WTC11 (cell line): Measurements from ENCODE around the gene ALG6. TPM values are rescaled to one million over a fixed set of nuclear protein-coding genes. Genes with fewer than 3 reads are reported as not detected.

Experiments
- ATAC-seq: fragments of 200-7000 bp; cut with Tn5 transposase; 2 replicates; pipeline ENCODE4 v1.10.0; 2021; ENCODE audit warnings: mild to moderate bottlenecking, moderate library complexity
- CTCF ChIA-PET: fragments of 300-600 bp; sonication (Branson Sonifier 250); formaldehyde crosslinking; loops from one replicate; lab custom pipeline; 2021; ENCODE audit warnings: antibody characterized with exemption; lab: Charles Lee
- POLR2A ChIA-PET: fragments of 350-600 bp; sonication (Branson Sonifier 250); formaldehyde crosslinking; loops from one replicate; lab custom pipeline; 2021; ENCODE audit warnings: antibody characterized with exemption; lab: Charles Lee
- DNase-seq: peaks from one replicate; pipeline ENCODE4 v3.0.0; 2021; ENCODE audit warnings: low spot score
- H3K27ac Mint-ChIP-seq: 2 replicates; pipeline ENCODE4 v1.8.0; 2021; ENCODE audit warnings: mixed read lengths
- H3K27me3 Mint-ChIP-seq: 2 replicates; pipeline ENCODE4 v1.8.0; 2021; ENCODE audit warnings: low read depth, mild to moderate bottlenecking, moderate library complexity, mixed read lengths
- H3K36me3 Mint-ChIP-seq: 2 replicates; pipeline ENCODE4 v1.8.0; 2021; ENCODE audit warnings: mixed read lengths
- H3K4me1 Mint-ChIP-seq: 2 replicates; pipeline ENCODE4 v1.8.0; 2022; ENCODE audit warnings: mixed read lengths
- H3K4me3 Mint-ChIP-seq: 2 replicates; pipeline ENCODE4 v1.8.0; 2021; ENCODE audit warnings: mild to moderate bottlenecking, moderate library complexity, mixed read lengths
- H3K9me3 Mint-ChIP-seq: 2 replicates; pipeline ENCODE4 v1.8.0; 2021; ENCODE audit warnings: mixed read lengths
- E2F5 ChIP-seq: sonication (generic); formaldehyde crosslinking; IDR thresholded peaks from 2 replicates; pipeline ENCODE4 v1.8.1; 2022; ENCODE audit warnings: mild to moderate bottlenecking, moderate library complexity, missing genetic modification reagents
- FOXK1 ChIP-seq: sonication (generic); formaldehyde crosslinking; IDR thresholded peaks from 2 replicates; pipeline ENCODE4 v1.8.0; 2022; ENCODE audit warnings: mild to moderate bottlenecking, moderate library complexity, missing genetic modification reagents
- GABPB1 ChIP-seq: sonication (generic); formaldehyde crosslinking; IDR thresholded peaks from 2 replicates; pipeline ENCODE4 v1.8.1; 2023; ENCODE audit warnings: mild to moderate bottlenecking, missing genetic modification reagents
- GRHL2 ChIP-seq: fragments of 250-450 bp; sonication (Bioruptor Pico); IDR thresholded peaks from 2 replicates; pipeline ENCODE4 v1.8.0; 2022; ENCODE audit warnings: mild to moderate bottlenecking, moderate library complexity; ENCODE audit not compliant: insufficient replicate concordance, severe bottlenecking
- JAZF1 ChIP-seq: fragments of 250-450 bp; sonication (Bioruptor Pico); IDR thresholded peaks from 2 replicates; pipeline ENCODE4 v1.9.0; 2021; ENCODE audit warnings: moderate library complexity, mild to moderate bottlenecking, inconsistent platforms
- NFATC4 ChIP-seq: fragments of 250-450 bp; sonication (Bioruptor Pico); IDR thresholded peaks from 2 replicates; pipeline ENCODE4 v1.9.0; 2021; ENCODE audit warnings: mild to moderate bottlenecking
- NR2C2 ChIP-seq: sonication (generic); formaldehyde crosslinking; IDR thresholded peaks from 2 replicates; pipeline ENCODE4 v1.8.0; 2022; ENCODE audit warnings: mild to moderate bottlenecking, missing genetic modification reagents
- OVOL2 ChIP-seq: fragments of 250-450 bp; sonication (Bioruptor Pico); IDR thresholded peaks from 2 replicates; pipeline ENCODE4 v1.9.0; 2021; ENCODE audit warnings: mild to moderate bottlenecking, borderline replicate concordance
- PRDM15 ChIP-seq: sonication (generic); formaldehyde crosslinking; IDR thresholded peaks from 2 replicates; pipeline ENCODE4 v1.8.0; 2022; ENCODE audit warnings: missing genetic modification reagents
- ZBTB21 ChIP-seq: sonication (generic); formaldehyde crosslinking; IDR thresholded peaks from 2 replicates; pipeline ENCODE4 v1.8.1; 2023; ENCODE audit warnings: mild to moderate bottlenecking, missing genetic modification reagents, borderline replicate concordance
- ZBTB43 ChIP-seq: sonication (generic); formaldehyde crosslinking; IDR thresholded peaks from 2 replicates; pipeline ENCODE4 v1.8.1; 2023; ENCODE audit warnings: mild to moderate bottlenecking, missing genetic modification reagents
- ZNF219 ChIP-seq: sonication (generic); formaldehyde crosslinking; IDR thresholded peaks from 2 replicates; pipeline ENCODE4 v1.8.0; 2023; ENCODE audit warnings: missing genetic modification reagents, mild to moderate bottlenecking, borderline replicate concordance
- ZNF232 ChIP-seq: sonication (generic); formaldehyde crosslinking; IDR thresholded peaks from 2 replicates; pipeline ENCODE4 v1.8.0; 2022; ENCODE audit warnings: mild to moderate bottlenecking, missing genetic modification reagents
- ZNF396 ChIP-seq: fragments of 250-450 bp; sonication (Bioruptor Pico); IDR thresholded peaks from 2 replicates; pipeline ENCODE4 v1.8.0; 2021; ENCODE audit warnings: mild to moderate bottlenecking, moderate library complexity, borderline replicate concordance
- ZNF671 ChIP-seq: fragments of 250-450 bp; sonication (Bioruptor Pico); IDR thresholded peaks from 2 replicates; pipeline ENCODE4 v1.8.0; 2021; ENCODE audit warnings: mild to moderate bottlenecking
- total RNA-seq: library from RNA; stranded (reverse); gene quantifications from 3 replicates; pipeline ENCODE4 v1.2.3, GENCODE V29; 2021
- TF ChIP-seq, protein P1 (sequence below): fragments of 250-450 bp; sonication (Bioruptor Pico); IDR thresholded peaks from 2 replicates; pipeline ENCODE4 v1.8.0; 2021; ENCODE audit warnings: mild to moderate bottlenecking
- TF ChIP-seq, protein P2 (sequence below): sonication (generic); formaldehyde crosslinking; IDR thresholded peaks from 2 replicates; pipeline ENCODE4 v1.8.0; 2023; ENCODE audit warnings: mild to moderate bottlenecking, missing genetic modification reagents
- TF ChIP-seq, protein P3 (sequence below): sonication (generic); formaldehyde crosslinking; IDR thresholded peaks from 2 replicates; pipeline ENCODE4 v1.8.1; 2022; ENCODE audit warnings: low read depth, missing genetic modification reagents, borderline replicate concordance
- TF ChIP-seq, protein P4 (sequence below): sonication (generic); formaldehyde crosslinking; IDR thresholded peaks from 2 replicates; pipeline ENCODE4 v1.8.1; 2022; ENCODE audit warnings: mild to moderate bottlenecking, missing genetic modification reagents, moderate library complexity, borderline replicate concordance

Gene ALG6
- total RNA-seq, 1 experiment from 2014 or later, result 17.6 TPM

- no peak for ATAC-seq
- Mint-ChIP-seq H3K27me3 (no peaks in the 10 kb centered on the region), H3K4me1 (no peaks in the 10 kb centered on the region), H3K36me3 (peaks cover 28% of the 10 kb centered on the region), H3K4me3 (no peak overlapping the region), H3K9me3 (peaks cover 18% of the 10 kb centered on the region), H3K27ac (no peak overlapping the region)
- ChIA-PET CTCF (no interaction called here), POLR2A (interaction anchor here (0.5 kb wide), 1 partner anchor 8 kb away, joined by 3 read pairs; no protein-coding TSS in a partner anchor)
- DNase-seq, result no peak
- TF ChIP-seq, protein P1, sequence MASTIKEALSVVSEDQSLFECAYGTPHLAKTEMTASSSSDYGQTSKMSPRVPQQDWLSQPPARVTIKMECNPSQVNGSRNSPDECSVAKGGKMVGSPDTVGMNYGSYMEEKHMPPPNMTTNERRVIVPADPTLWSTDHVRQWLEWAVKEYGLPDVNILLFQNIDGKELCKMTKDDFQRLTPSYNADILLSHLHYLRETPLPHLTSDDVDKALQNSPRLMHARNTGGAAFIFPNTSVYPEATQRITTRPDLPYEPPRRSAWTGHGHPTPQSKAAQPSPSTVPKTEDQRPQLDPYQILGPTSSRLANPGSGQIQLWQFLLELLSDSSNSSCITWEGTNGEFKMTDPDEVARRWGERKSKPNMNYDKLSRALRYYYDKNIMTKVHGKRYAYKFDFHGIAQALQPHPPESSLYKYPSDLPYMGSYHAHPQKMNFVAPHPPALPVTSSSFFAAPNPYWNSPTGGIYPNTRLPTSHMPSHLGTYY, result no peak
- no peak for TF ChIP-seq NR2C2 (CRISPR knock-in tag)
- no peak for TF ChIP-seq OVOL2
- TF ChIP-seq, protein P2, sequence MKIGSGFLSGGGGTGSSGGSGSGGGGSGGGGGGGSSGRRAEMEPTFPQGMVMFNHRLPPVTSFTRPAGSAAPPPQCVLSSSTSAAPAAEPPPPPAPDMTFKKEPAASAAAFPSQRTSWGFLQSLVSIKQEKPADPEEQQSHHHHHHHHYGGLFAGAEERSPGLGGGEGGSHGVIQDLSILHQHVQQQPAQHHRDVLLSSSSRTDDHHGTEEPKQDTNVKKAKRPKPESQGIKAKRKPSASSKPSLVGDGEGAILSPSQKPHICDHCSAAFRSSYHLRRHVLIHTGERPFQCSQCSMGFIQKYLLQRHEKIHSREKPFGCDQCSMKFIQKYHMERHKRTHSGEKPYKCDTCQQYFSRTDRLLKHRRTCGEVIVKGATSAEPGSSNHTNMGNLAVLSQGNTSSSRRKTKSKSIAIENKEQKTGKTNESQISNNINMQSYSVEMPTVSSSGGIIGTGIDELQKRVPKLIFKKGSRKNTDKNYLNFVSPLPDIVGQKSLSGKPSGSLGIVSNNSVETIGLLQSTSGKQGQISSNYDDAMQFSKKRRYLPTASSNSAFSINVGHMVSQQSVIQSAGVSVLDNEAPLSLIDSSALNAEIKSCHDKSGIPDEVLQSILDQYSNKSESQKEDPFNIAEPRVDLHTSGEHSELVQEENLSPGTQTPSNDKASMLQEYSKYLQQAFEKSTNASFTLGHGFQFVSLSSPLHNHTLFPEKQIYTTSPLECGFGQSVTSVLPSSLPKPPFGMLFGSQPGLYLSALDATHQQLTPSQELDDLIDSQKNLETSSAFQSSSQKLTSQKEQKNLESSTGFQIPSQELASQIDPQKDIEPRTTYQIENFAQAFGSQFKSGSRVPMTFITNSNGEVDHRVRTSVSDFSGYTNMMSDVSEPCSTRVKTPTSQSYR, result no peak
- TF ChIP-seq, protein P3, sequence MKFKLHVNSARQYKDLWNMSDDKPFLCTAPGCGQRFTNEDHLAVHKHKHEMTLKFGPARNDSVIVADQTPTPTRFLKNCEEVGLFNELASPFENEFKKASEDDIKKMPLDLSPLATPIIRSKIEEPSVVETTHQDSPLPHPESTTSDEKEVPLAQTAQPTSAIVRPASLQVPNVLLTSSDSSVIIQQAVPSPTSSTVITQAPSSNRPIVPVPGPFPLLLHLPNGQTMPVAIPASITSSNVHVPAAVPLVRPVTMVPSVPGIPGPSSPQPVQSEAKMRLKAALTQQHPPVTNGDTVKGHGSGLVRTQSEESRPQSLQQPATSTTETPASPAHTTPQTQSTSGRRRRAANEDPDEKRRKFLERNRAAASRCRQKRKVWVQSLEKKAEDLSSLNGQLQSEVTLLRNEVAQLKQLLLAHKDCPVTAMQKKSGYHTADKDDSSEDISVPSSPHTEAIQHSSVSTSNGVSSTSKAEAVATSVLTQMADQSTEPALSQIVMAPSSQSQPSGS (CRISPR knock-in tag), result no peak
- TF ChIP-seq GRHL2, result no peak
- TF ChIP-seq ZBTB21 (CRISPR knock-in tag), result no peak
- no peak for TF ChIP-seq NFATC4 (CRISPR knock-in tag)
- no peak for TF ChIP-seq ZNF232 (CRISPR knock-in tag)
- no peak for TF ChIP-seq FOXK1
- TF ChIP-seq, protein P4, sequence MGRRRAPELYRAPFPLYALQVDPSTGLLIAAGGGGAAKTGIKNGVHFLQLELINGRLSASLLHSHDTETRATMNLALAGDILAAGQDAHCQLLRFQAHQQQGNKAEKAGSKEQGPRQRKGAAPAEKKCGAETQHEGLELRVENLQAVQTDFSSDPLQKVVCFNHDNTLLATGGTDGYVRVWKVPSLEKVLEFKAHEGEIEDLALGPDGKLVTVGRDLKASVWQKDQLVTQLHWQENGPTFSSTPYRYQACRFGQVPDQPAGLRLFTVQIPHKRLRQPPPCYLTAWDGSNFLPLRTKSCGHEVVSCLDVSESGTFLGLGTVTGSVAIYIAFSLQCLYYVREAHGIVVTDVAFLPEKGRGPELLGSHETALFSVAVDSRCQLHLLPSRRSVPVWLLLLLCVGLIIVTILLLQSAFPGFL (CRISPR knock-in tag), result no peak
- TF ChIP-seq PRDM15 (CRISPR knock-in tag), result no peak
These were observed 61.4 kb downstream of the ALG6 start for GRCh38 chr1:63428815-63429214.

DNA sequence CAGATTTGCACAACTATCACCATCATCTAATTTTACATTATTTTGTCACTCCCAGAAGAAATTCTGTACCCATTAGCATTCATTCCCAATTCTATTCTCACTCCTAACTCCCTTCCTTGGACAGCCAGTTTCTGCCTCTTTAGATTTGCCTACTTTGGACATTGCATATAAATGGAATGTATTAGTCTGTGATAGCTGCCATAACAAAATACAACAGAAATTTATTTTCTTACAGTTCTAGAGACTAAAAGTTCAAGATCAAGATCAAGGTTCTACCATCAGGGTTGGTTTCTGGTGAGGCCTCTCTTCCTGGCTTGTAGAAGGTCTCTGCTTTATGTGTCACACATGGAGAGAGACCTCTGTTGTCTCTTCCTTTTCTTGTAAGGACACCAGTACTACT lies 61.9 kb downstream of the ALG6 start:
- Mint-ChIP-seq H3K9me3 (peaks cover 18% of the 10 kb centered on the region), H3K27ac (no peak overlapping the region), H3K4me1 (no peaks in the 10 kb centered on the region), H3K36me3 (peaks cover 28% of the 10 kb centered on the region), H3K27me3 (no peaks in the 10 kb centered on the region), H3K4me3 (no peak overlapping the region)
- no peak for DNase-seq
- ChIA-PET POLR2A (no interaction called here), CTCF (no interaction called here)
- ATAC-seq, result no peak
- TF ChIP-seq ZNF671 (no peak), JAZF1 (CRISPR knock-in tag) (no peak), ZNF396 (CRISPR knock-in tag) (no peak), ZNF219 (no peak), ZBTB43 (no peak), E2F5 (no peak), GABPB1 (CRISPR knock-in tag) (no peak)
- TF ChIP-seq, protein P1, result no peak
- TF ChIP-seq, protein P4 (CRISPR knock-in tag), result no peak
